GM10248 (cell line): ENCODE data around the gene MYLK.

Experiments
- CTCF ChIA-PET: fragments of 300-600 bp; sonication (Branson Sonifier 250); formaldehyde crosslinking; extraction: SDS; loops from one replicate; lab custom pipeline; 2021; ENCODE audit warnings: antibody characterized with exemption; lab: Yijun Ruan, JAX
- POLR2A ChIA-PET: fragments of 350-650 bp; sonication (Branson Sonifier 250); formaldehyde crosslinking; extraction: SDS; loops from one replicate; lab custom pipeline; 2020; ENCODE audit warnings: antibody characterized with exemption; lab: Yijun Ruan, JAX
- DNase-seq: peaks from one replicate; pipeline ENCODE4 v3.0.0; 2012; ENCODE audit errors: extremely low spot score
- CTCF ChIP-seq: IDR thresholded peaks from 2 replicates; pipeline ENCODE4 v1.5.1; 2012; ENCODE audit warnings: mild to moderate bottlenecking, low read depth; ENCODE audit errors: extremely low read depth, missing control alignments, control extremely low read depth

Gene MYLK

GRCh38 chr3:123831420-123831819, 52.7 kb downstream of the MYLK start:
- no peak for TF ChIP-seq CTCF
- ChIA-PET CTCF (no interaction called here), POLR2A (no interaction called here)
- no peak for DNase-seq

- TF ChIP-seq CTCF = no peak
- DNase-seq = no peak
- POLR2A ChIA-PET = no interaction called here
- CTCF ChIA-PET = no interaction called here
These were observed 62.2 kb downstream of the MYLK start for GRCh38 chr3:123821920-123822319.

GRCh38 chr3:123819949-123820348, 64.2 kb downstream of the MYLK start:
- ChIA-PET POLR2A (no interaction called here), CTCF (interaction anchor here (1.8 kb wide), 1 partner anchor 12 kb away, joined by 6 read pairs; no protein-coding TSS in a partner anchor)
- no peak for TF ChIP-seq CTCF
- no peak for DNase-seq

- TF ChIP-seq CTCF = no peak
- DNase-seq = no peak
- POLR2A ChIA-PET = no interaction called here
- CTCF ChIA-PET = interaction anchor here (1.4 to 1.8 kb wide), 2 partner anchors 11 to 23 kb away, joined by 5 to 6 read pairs; no protein-coding TSS in a partner anchor
These were observed 65.2 kb downstream of the MYLK start for GRCh38 chr3:123818921-123819429.

- POLR2A ChIA-PET = no interaction called here
- no peak for DNase-seq
- CTCF ChIA-PET = interaction anchor here (1.4 to 1.8 kb wide), 2 partner anchors 10 to 23 kb away, joined by 5 to 6 read pairs; no protein-coding TSS in a partner anchor
- no peak for TF ChIP-seq CTCF
These were observed 65.7 kb downstream of the MYLK start for GRCh38 chr3:123818324-123818920.

- ChIA-PET CTCF (no interaction called here), POLR2A (no interaction called here)
- TF ChIP-seq CTCF = no peak
- no peak for DNase-seq
These were observed 66.7 kb downstream of the MYLK start for GRCh38 chr3:123817413-123817812.
